HG03159 (cell line): Measurements from ENCODE around the gene SAFB.
"Not testable (repeated sequence)": the region's sequence is repeated elsewhere in the genome, so short reads cannot be mapped to it uniquely, and the experiment has no call there.

Experiments
- ATAC-seq: cut with Tn5 transposase; IDR thresholded peaks from one replicate; pipeline ENCODE4 v1.9.1; 2021; ENCODE audit warnings: mild to moderate bottlenecking, moderate library complexity; ENCODE audit not compliant: unreplicated experiment

Gene SAFB

GRCh38 chr19:5696196-5697021, 73.5 kb downstream of the SAFB start:
- ATAC-seq: no peak

GRCh38 chr19:5697022-5697889, 74.4 kb downstream of the SAFB start:
- ATAC-seq: no peak

DNA sequence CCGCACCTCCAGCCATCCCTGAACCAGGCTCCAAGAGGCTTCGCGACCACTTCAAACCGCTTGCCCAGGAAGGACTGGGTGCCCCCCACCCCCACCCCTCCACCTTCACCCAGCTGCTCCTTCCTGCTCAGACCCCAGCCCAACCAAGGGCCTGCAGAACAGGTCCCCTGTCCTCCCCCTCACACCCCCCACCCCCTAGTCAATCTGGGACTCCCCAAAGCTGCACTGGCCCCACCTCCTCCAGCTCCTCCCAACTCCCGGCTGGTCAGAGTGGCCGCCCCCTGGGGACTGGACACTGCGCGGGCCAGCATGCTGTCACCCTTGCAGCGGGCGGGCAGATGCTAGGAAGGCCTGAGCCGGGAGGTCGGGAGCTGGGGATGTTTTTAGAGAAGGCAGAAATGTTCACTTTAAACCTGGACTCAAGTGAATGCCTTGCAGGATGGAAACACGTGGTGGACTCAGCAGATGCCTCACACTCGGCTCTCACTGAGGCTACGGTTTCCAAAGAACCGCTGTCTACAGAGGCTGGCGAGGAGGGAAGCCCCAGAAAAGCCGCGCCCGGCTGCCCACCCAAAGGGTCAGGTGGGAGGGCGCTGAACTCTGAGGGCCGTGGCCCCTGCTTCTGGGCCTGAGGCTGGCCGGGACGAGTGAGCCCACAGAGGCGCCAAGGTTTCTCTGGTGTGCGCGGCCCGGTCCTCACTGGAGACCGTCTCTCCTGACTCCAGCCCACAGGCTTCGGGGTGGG, 75.2 kb downstream of the SAFB start:
- ATAC-seq: no peak

DNA sequence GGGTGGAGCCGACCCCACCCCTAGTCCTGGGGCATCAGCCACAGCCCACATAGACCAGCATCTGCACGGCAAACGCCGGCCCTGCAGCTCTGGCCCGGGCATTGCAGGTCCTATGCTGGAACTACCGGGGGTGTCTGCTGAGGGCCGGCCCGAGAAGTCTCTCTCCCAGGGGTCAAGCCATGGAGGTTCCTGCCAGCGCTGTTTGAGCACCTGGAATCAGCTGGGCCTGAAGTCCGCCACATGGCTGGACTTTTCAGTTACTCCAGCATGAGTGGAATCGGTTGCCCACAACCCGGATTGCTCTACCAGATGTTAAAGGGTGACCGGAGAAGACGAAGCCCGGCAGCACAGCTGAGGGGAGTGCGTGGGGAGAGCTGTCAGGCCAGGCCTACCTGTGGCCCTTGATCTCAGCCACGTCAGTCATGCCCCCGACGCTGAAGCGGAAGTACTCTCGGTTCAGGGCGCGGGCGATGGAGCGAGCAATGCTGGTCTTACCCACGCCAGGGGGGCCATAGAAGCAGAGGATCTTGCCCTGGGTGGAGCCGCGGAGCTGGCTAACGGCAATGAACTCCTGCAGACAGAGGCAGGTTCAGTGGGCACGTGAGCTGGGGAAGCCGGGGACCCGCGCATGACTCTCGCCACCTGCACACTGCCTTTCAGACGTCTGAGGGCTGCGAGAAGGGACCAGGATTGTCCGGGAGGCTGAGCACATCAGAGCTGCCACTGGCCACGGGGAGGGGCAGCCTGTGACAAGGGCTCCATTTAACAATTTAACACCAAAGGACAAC, 75.9 kb downstream of the SAFB start:
- no peak for ATAC-seq

DNA sequence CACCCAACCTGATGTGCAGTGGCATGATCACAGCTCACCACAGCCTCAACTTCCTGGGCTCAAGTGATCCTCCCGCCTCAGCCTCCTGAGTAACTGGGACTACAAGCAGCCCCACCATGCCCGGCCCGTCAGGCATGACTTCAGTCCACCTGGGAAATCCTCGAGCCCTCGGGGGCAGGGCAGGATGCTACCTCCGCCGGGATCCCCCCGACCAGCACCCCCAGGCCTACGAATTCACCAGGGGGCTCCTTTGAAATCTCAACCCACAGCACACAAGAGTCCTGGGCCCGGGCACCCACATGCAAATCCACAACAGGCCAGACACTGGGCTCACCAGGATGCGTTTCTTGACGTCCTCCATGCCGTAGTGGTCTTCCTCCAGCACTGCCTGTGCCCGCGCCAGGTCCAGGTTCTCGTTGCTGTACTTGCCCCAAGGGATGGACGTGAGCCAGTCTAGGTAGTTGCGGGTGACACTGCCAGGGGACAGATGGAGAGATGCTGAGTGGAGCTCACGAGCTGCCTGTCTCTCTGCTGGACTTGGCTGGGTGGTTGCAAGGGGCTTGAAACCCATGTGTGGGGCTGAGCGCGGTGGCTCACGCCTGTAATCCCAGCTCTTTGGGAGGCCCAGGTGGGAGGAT, 77.7 kb downstream of the SAFB start:
- ATAC-seq: no peak

DNA sequence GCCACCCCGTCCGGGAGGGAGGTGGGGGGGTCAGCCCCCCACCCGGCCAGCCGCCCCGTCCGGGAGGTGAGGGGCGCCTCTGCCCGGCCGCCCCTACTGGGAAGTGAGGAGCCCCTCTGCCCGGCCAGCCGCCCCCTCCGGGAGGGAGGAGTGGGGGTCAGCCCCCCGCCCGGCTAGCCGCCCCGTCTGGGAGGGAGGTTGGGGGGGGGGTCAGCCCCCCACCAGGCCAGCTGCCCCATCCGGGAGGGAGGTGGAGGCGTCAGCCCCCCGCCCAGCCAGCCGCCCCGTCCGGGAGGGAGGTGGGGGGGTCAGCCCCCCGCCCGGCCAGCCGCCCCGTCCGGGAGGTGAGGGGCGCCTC, 79.1 kb downstream of the SAFB start:
- ATAC-seq: not testable (repeated sequence)

DNA sequence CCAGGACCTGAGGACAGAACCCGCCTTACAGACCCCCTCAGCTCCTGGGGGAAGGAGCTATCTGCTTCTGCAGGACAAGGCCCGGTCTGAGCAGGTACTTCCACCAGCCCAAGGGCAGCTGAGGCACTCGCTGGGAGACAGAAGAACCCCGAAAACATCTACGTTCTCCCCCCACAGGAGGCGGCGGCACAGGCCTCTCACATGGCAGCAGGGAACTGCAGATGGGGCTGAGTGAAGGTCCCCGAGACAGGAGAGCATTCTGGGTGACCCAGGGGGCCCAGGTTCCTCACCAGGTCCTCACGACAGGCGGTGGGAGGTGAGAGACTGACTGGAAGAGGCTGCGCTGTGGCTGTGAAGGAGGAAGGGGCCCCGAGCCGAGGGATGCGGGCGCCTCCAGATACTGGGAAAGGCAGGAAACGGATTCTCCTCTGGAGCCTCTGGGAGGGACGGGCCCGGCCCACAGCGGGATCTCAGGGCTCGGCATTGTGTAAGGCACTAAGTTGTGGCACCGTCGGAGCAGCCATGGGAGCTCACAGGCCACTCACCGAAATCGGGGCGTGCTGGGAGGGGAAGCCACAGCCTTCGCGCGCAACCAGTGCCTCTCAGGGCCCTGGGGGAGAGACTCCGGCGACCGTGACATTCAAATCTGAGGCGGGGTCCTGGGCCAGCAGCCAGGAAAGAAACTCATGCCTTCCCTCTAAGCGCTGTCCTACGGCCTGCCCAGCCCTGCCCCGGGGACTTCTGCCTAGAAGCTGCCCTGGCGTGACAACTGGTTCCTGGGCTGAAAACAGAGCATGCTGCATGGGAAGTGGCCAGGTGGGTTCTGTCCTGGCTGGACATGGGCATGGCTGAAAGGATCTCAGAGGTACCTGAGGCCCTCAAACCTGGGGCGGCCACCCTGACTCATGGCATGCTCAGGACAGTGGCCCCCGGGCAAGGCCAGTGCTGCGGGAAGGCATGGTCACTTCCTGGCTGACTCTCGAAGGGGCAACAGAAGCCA, 81.2 kb downstream of the SAFB start:
- ATAC-seq: no peak

DNA sequence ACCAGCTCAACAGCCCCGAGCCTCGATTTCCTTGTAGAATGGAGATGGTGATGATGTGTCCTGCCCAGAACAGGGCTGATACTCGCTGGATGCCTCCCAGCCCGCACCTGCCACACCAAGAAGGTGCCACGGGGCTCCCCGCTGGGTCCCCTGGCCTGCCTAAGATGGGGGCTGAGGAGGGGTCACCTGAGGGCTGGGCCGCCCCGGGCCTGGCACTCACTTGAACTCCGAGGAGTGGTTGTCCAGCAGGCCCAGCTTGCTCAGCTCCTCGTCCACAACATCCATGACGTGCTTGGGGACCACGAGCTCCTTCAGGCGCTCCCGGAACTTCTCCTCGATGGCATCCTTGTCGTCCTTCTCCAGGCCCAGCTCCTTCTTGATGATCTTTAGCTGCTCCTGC, 82.7 kb downstream of the SAFB start:
- ATAC-seq: no peak

- no peak for ATAC-seq
These were observed 84.1 kb downstream of the SAFB start for GRCh38 chr19:5706876-5707573.

GRCh38 chr19:5707576-5708575, 85.0 kb downstream of the SAFB start:
- no peak for ATAC-seq

DNA sequence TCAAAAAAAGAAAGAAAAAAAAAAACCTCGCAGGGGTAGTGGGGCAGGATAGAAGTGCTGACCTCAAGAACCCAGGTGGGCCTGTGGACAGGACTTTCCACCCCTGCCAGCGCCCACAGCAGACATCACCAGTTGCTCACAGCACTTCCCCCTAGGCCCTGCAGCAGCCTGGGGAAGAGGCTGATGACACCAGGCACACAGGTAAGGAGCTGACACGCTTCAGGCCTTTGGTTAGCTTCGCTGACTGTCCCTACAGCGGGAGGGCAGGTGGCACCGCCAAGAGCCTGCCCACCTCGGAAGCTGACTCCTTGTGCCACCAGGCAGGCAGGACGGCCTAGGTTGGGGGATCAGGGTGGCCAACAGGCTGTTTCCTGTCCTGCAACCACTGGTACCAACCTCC, 88.1 kb downstream of the SAFB start:
- ATAC-seq: no peak

- ATAC-seq: no peak
These were observed 88.9 kb downstream of the SAFB start for GRCh38 chr19:5711713-5712161.

GRCh38 chr19:5713228-5713627, 90.3 kb downstream of the SAFB start:
- no peak for ATAC-seq

- ATAC-seq: no peak
These were observed 91.9 kb downstream of the SAFB start for GRCh38 chr19:5714816-5715215.

GRCh38 chr19:5717215-5717935, 94.5 kb downstream of the SAFB start:
- no peak for ATAC-seq
